Measurements from ENCODE around the gene ZNF200. TPM values are rescaled to one million over a fixed set of nuclear protein-coding genes. Genes with fewer than 3 reads are reported as not detected.

The ZNF200 gene
- polyA plus RNA-seq, 3 donors: 2.0 to 2.8 (median 2.5) TPM

GRCh38 chr16:3281222-3281820 is 46.4 kb upstream of the ZNF200 start:
- peaks cover 6% of the 10 kb centered on the region for H4K20me1 ChIP-seq (ENCODE audit: insufficient read depth, low read length)
- peaks cover 10 to 21% of the 10 kb centered on the region in 2 donors for H3K9me3 ChIP-seq (replicated peaks in 1 of 2; ENCODE audit: control insufficient read depth in 1 of 2, insufficient read depth in 1 of 2, low read length in 2 of 2)
- H3K27ac ChIP-seq (ENCODE audit: low read depth in 1 of 2, low read length in 2 of 2): no peak overlapping the region
- Mint-ChIP-seq H3K4me1 (peaks cover 28% of the 10 kb centered on the region), H3K9me3 (peaks cover 7 to 26% (median 17%) of the 10 kb centered on the region in 7 donors), H3K4me3 (peak overlapping the region; percentile 71 to 91), H3K27ac (no peak overlapping the region), H3K36me3 (peaks cover 15 to 17% of the 10 kb centered on the region in 2 donors), H3K27me3 (ENCODE audit: low read depth in 3 of 3) (peaks cover 11 to 19% (median 14%) of the 10 kb centered on the region in 3 donors)
- intact Hi-C loops (cut with micrococcal nuclease): loop anchor here in 1 of 2 donors (5.0 kb wide), 2 partner anchors 161 to 176 kb away; partner anchors contain the start of genes NAA60 and ZNF597
- 33% methylated on average over 2 of the region's 6 CpGs for WGBS (ENCODE audit: insufficient coverage)
- H3K36me3 ChIP-seq (replicated peaks in 1 of 2; ENCODE audit: control insufficient read depth in 1 of 2, insufficient read depth in 2 of 2, low read length in 2 of 2): peaks cover 12% of the 10 kb centered on the region in 2 donors
- H3K4me3 ChIP-seq (replicated peaks in 1 of 3; ENCODE audit: low read depth in 2 of 3, low read length in 3 of 3): peak overlapping the region in 1 of 3 experiments; percentile 90
- TF ChIP-seq CTCF (IDR thresholded peaks at IDR 0.05): no peak
- no peak overlapping the region for H3K9ac ChIP-seq (ENCODE audit: insufficient read depth, low read length, poor library complexity, severe bottlenecking)
- peaks cover 29% of the 10 kb centered on the region for H3K79me2 ChIP-seq (ENCODE audit: insufficient read depth, low read length)
- peaks cover 3 to 16% of the 10 kb centered on the region in 2 donors for H3K27me3 ChIP-seq (ENCODE audit: control insufficient read depth in 2 of 2, insufficient read depth in 2 of 2, low read length in 2 of 2)
- no peak overlapping the region for H2AFZ ChIP-seq (ENCODE audit: insufficient read depth, low read depth, low read length, poor library complexity, severe bottlenecking)
- H3K4me1 ChIP-seq (ENCODE audit: control insufficient read depth in 1 of 2, insufficient read depth in 2 of 2, low read length in 2 of 2): peaks cover 37 to 43% of the 10 kb centered on the region in 2 donors
- H3K4me2 ChIP-seq (replicated peaks; ENCODE audit: extremely low read depth, low read length, poor library complexity, severe bottlenecking): peak overlapping the region; percentile 14
- peak in 1 of 3 donors; percentile 25 for DNase-seq

- no peak overlapping the region for H3K4me3 Mint-ChIP-seq
- Histone ChIP-seq H3K79me2 (ENCODE audit: insufficient read depth, low read length) (no peaks in the 10 kb centered on the region), H3K4me3 (replicated peaks in 1 of 3; ENCODE audit: low read depth in 2 of 3, low read length in 3 of 3) (no peak overlapping the region), H2AFZ (ENCODE audit: insufficient read depth, low read depth, low read length, poor library complexity, severe bottlenecking) (no peak overlapping the region), H3K27me3 (ENCODE audit: control insufficient read depth in 2 of 2, insufficient read depth in 2 of 2, low read length in 2 of 2) (peaks cover 3 to 20% of the 10 kb centered on the region in 2 donors), H3K9ac (ENCODE audit: insufficient read depth, low read length, poor library complexity, severe bottlenecking) (no peak overlapping the region), H3K36me3 (replicated peaks in 1 of 2; ENCODE audit: control insufficient read depth in 1 of 2, insufficient read depth in 2 of 2, low read length in 2 of 2) (no peaks in the 10 kb centered on the region), H3K4me1 (ENCODE audit: control insufficient read depth in 1 of 2, insufficient read depth in 2 of 2, low read length in 2 of 2) (peaks cover 7 to 8% of the 10 kb centered on the region in 2 donors), H3K27ac (ENCODE audit: low read depth in 1 of 2, low read length in 2 of 2) (no peak overlapping the region), H4K20me1 (ENCODE audit: insufficient read depth, low read length) (peaks cover 13% of the 10 kb centered on the region), H3K4me2 (replicated peaks; ENCODE audit: extremely low read depth, low read length, poor library complexity, severe bottlenecking) (no peak overlapping the region), H3K9me3 (replicated peaks in 1 of 2; ENCODE audit: control insufficient read depth in 1 of 2, insufficient read depth in 1 of 2, low read length in 2 of 2) (peaks cover 6 to 16% of the 10 kb centered on the region in 2 donors)
- H3K4me1 Mint-ChIP-seq: peaks cover 4% of the 10 kb centered on the region
- TF ChIP-seq CTCF (IDR thresholded peaks at IDR 0.05): no peak
- intact Hi-C loops (cut with micrococcal nuclease): loop anchor here in 1 of 2 donors (5.0 kb wide), 1 partner anchor 41 kb away; no protein-coding TSS in a partner anchor
- no peaks in the 10 kb centered on the region for H3K36me3 Mint-ChIP-seq
- DNase-seq: no peak
- no CpG with 5 or more reads among the region's 5 CpGs for WGBS (ENCODE audit: insufficient coverage)
- no peak overlapping the region for H3K27ac Mint-ChIP-seq
- H3K9me3 Mint-ChIP-seq: peaks cover 5 to 39% (median 19%) of the 10 kb centered on the region in 7 donors
- peaks cover 18 to 30% (median 23%) of the 10 kb centered on the region in 3 donors for H3K27me3 Mint-ChIP-seq (ENCODE audit: low read depth in 3 of 3)
Observed at GRCh38 chr16:3276679-3277078, 41.7 kb upstream of the ZNF200 start.
